Esophagus squamous epithelium (tissue), 4 donors: ENCODE results near the gene DRAXIN.

Experiments used
- POLR2A ChIP-seq, 4 donors: fragments of 450-650 bp; IDR thresholded peaks; one replicate each; pipeline ENCODE4 v1.6.1; 2017; ENCODE audit warnings: antibody characterized with exemption in 4 of 4, mild to moderate bottlenecking in 4 of 4, moderate library complexity in 3 of 4
- TF ChIP-seq, protein P1 (sequence below), 6 experiments: fragments of 450-650 bp in 4 of 6; fragments of 200-600 bp in 2 of 6; sonication (generic) in 2 of 6; IDR thresholded peaks; one replicate each; pipeline ENCODE4 v1.5.1; 2016 to 2019; ENCODE audit warnings: antibody characterized with exemption in 6 of 6, mild to moderate bottlenecking in 4 of 6, moderate library complexity in 4 of 6

GRCh38 chr1:11649237-11649623 is 42.3 kb upstream of the DRAXIN start:
- TF ChIP-seq, protein P1, sequence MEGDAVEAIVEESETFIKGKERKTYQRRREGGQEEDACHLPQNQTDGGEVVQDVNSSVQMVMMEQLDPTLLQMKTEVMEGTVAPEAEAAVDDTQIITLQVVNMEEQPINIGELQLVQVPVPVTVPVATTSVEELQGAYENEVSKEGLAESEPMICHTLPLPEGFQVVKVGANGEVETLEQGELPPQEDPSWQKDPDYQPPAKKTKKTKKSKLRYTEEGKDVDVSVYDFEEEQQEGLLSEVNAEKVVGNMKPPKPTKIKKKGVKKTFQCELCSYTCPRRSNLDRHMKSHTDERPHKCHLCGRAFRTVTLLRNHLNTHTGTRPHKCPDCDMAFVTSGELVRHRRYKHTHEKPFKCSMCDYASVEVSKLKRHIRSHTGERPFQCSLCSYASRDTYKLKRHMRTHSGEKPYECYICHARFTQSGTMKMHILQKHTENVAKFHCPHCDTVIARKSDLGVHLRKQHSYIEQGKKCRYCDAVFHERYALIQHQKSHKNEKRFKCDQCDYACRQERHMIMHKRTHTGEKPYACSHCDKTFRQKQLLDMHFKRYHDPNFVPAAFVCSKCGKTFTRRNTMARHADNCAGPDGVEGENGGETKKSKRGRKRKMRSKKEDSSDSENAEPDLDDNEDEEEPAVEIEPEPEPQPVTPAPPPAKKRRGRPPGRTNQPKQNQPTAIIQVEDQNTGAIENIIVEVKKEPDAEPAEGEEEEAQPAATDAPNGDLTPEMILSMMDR (IDR thresholded peaks at IDR 0.05), result no peak
- no peak for TF ChIP-seq POLR2A (IDR thresholded peaks at IDR 0.05)
